IMR-90 (cell line): Measurements from ENCODE around the gene PRDM5. TPM values are rescaled to one million over a fixed set of nuclear protein-coding genes. Genes with fewer than 3 reads are reported as not detected.

Experiments
- ATAC-seq: fragments of 200-7000 bp; cut with Tn5 transposase; 2 replicates; pipeline ENCODE4 v1.9.1; 2020; ENCODE audit warnings: low read depth, mild to moderate bottlenecking, moderate library complexity
- BruUV-seq: library from RNA; stranded (reverse); fragments of 400-500 nt; replicated peaks from 2 replicates; lab custom pipeline; 2021; lab: Mats Ljungman, UMichigan
- CTCF ChIA-PET: fragments of 300-600 bp; formaldehyde crosslinking; extraction: SDS; loops from one replicate; lab custom pipeline; 2021; ENCODE audit warnings: antibody characterized with exemption; lab: Yijun Ruan, JAX
- POLR2A ChIA-PET: fragments of 300-600 bp; sonication (Branson Sonifier 250); formaldehyde crosslinking; loops from one replicate; lab custom pipeline; 2022; ENCODE audit warnings: antibody characterized with exemption; ENCODE audit not compliant: unreplicated experiment; lab: Charles Lee
- DNase-seq: peaks from one replicate; pipeline ENCODE4 v3.0.0; 2013
- H2AFZ ChIP-seq: replicated peaks from 2 replicates; pipeline ENCODE3; 2013; ENCODE audit warnings: low read length, mild to moderate bottlenecking; ENCODE audit not compliant: poor library complexity
- H2AK5ac ChIP-seq: 2 replicates; pipeline ENCODE4 v1.6.1; 2013; ENCODE audit warnings: low read depth, low read length, inconsistent platforms
- H2AK9ac ChIP-seq: replicated peaks from 2 replicates; pipeline ENCODE3; 2013; ENCODE audit warnings: mild to moderate bottlenecking, low read depth, low read length, moderate library complexity; ENCODE audit not compliant: poor library complexity
- H2BK120ac ChIP-seq: 2 replicates; pipeline ENCODE4 v1.6.1; 2013; ENCODE audit warnings: low read depth, low read length, inconsistent platforms
- H2BK15ac ChIP-seq: 3 replicates; pipeline ENCODE4 v1.6.1; 2013; ENCODE audit warnings: low read depth, low read length, inconsistent platforms
- H2BK20ac ChIP-seq: 2 replicates; pipeline ENCODE4 v1.6.1; 2013; ENCODE audit warnings: low read depth, mild to moderate bottlenecking, inconsistent platforms, low read length, moderate library complexity
- H2BK5ac ChIP-seq: 2 replicates; pipeline ENCODE4 v1.6.1; 2013; ENCODE audit warnings: mild to moderate bottlenecking, low read depth, low read length, inconsistent platforms; ENCODE audit not compliant: poor library complexity, severe bottlenecking
- H3K14ac ChIP-seq: replicated peaks from 2 replicates; pipeline ENCODE4 v1.6.1; 2013; ENCODE audit warnings: low read depth, low read length, inconsistent platforms
- H3K18ac ChIP-seq: 2 replicates; pipeline ENCODE4 v1.6.1; 2013; ENCODE audit warnings: low read depth, low read length, control low read depth
- H3K23ac ChIP-seq: 2 replicates; pipeline ENCODE4 v1.6.1; 2013; ENCODE audit warnings: low read depth, low read length, inconsistent platforms
- H3K27ac ChIP-seq: 2 replicates; pipeline ENCODE4 v1.5.1; 2013; ENCODE audit warnings: mild to moderate bottlenecking, control low read depth, low read length; ENCODE audit not compliant: insufficient read depth
- H3K27me3 ChIP-seq: 2 replicates; pipeline ENCODE4 v1.6.1; 2013; ENCODE audit warnings: low read length; ENCODE audit not compliant: control insufficient read depth, insufficient read depth
- H3K36me3 ChIP-seq: 2 replicates; pipeline ENCODE4 v1.6.1; 2013; ENCODE audit warnings: low read length, mixed read lengths; ENCODE audit not compliant: control insufficient read depth, insufficient read depth
- H3K4ac ChIP-seq: 2 replicates; pipeline ENCODE4 v1.6.1; 2013; ENCODE audit warnings: low read depth, low read length, inconsistent platforms
- H3K4me1 ChIP-seq: 2 replicates; pipeline ENCODE4 v1.6.1; 2013; ENCODE audit warnings: low read length, mixed read lengths; ENCODE audit not compliant: control insufficient read depth, insufficient read depth
- H3K4me2 ChIP-seq: 2 replicates; pipeline ENCODE4 v1.6.1; 2013; ENCODE audit warnings: low read depth, mild to moderate bottlenecking, control low read depth, low read length, moderate library complexity
- H3K4me3 ChIP-seq: 2 replicates; pipeline ENCODE4 v1.5.1; 2013; ENCODE audit warnings: low read depth, mild to moderate bottlenecking, control low read depth, low read length, moderate library complexity; ENCODE audit not compliant: insufficient read depth
- H3K56ac ChIP-seq: 2 replicates; pipeline ENCODE4 v1.6.1; 2013; ENCODE audit warnings: low read length, inconsistent platforms; ENCODE audit not compliant: insufficient read depth; ENCODE audit errors: extremely low read depth
- H3K79me1 ChIP-seq, 2 experiments: 2 replicates each; pipeline ENCODE4 v1.6.1; 2013; ENCODE audit warnings: low read length in 2 of 2, inconsistent platforms in 1 of 2, low read depth in 1 of 2
- H3K9ac ChIP-seq: 2 replicates; pipeline ENCODE4 v1.6.1; 2013; ENCODE audit warnings: low read depth, low read length, control low read depth
- H3K9me1 ChIP-seq: 2 replicates; pipeline ENCODE4 v1.6.1; 2013; ENCODE audit warnings: low read length, inconsistent platforms; ENCODE audit not compliant: insufficient read depth
- H3K9me3 ChIP-seq: 2 replicates; pipeline ENCODE4 v1.6.1; 2013; ENCODE audit warnings: low read length; ENCODE audit not compliant: control insufficient read depth, insufficient read depth
- H4K20me1 ChIP-seq: 2 replicates; pipeline ENCODE4 v1.6.1; 2013; ENCODE audit warnings: low read length, inconsistent platforms; ENCODE audit not compliant: insufficient read depth
- H4K5ac ChIP-seq: 2 replicates; pipeline ENCODE4 v1.6.1; 2013; ENCODE audit warnings: mild to moderate bottlenecking, low read depth, low read length, control low read depth
- H4K8ac ChIP-seq, 2 experiments: 2 replicates each; pipeline ENCODE4 v1.6.1; 2013; ENCODE audit warnings: low read depth in 2 of 2, low read length in 2 of 2, control low read depth in 1 of 2, inconsistent platforms in 1 of 2
- H4K91ac ChIP-seq: 2 replicates; pipeline ENCODE4 v1.6.1; 2013; ENCODE audit warnings: low read depth, low read length, inconsistent platforms; ENCODE audit not compliant: insufficient read depth
- FOS ChIP-seq: fragments of 150-350 bp; IDR thresholded peaks from 2 replicates; pipeline ENCODE4 v1.6.1; 2016; ENCODE audit warnings: low read depth, low read length
- MAFK ChIP-seq: IDR thresholded peaks from 2 replicates; pipeline ENCODE4 v1.6.1; 2012; ENCODE audit warnings: low read depth, low read length, improper control_type of control experiment
- MAZ ChIP-seq: IDR thresholded peaks from 2 replicates; pipeline ENCODE4 v1.6.1; 2012; ENCODE audit warnings: low read depth, mild to moderate bottlenecking, low read length, improper control_type of control experiment, moderate library complexity, borderline replicate concordance
- MXI1 ChIP-seq: IDR thresholded peaks from 2 replicates; pipeline ENCODE4 v1.6.1; 2012; ENCODE audit warnings: low read depth, mild to moderate bottlenecking, low read length, moderate library complexity, borderline replicate concordance
- NFE2L2 ChIP-seq: fragments of 150-350 bp; IDR thresholded peaks from 2 replicates; pipeline ENCODE4 v1.6.1; 2016; ENCODE audit warnings: low read depth, mild to moderate bottlenecking, low read length
- POLR2A ChIP-seq: IDR thresholded peaks from 2 replicates; pipeline ENCODE4 v1.6.1; 2012; ENCODE audit warnings: mild to moderate bottlenecking, low read depth, low read length
- RAD21 ChIP-seq: IDR thresholded peaks from 2 replicates; pipeline ENCODE4 v1.6.1; 2012; ENCODE audit warnings: low read length, improper control_type of control experiment
- WGBS, 2 experiments: methylation state at CpG; one replicate each; pipeline versions ENCODE4 v1.1.5 to v1.1.7; 2013; ENCODE audit warnings: missing lambda C conversion rate in 2 of 2; ENCODE audit not compliant: insufficient read length in 1 of 2; ENCODE audit errors: extremely low coverage in 2 of 2; 5-methylcytosine and 5-hydroxymethylcytosine counted together
- dilution Hi-C: fragments of 300-500 bp; cut with HindIII; formaldehyde crosslinking; loops from one replicate; pipeline ENCODE4 v1.14.3; 2018; ENCODE audit warnings: low sequenced_read_pairs; ENCODE audit not compliant: unreplicated experiment
- in situ Hi-C: fragments of 300-500 bp; cut with MboI; formaldehyde crosslinking; loops from 3 replicates; pipeline ENCODE4 v1.14.3; 2019; ENCODE audit warnings: low sequenced_read_pairs, inconsistent platforms, mixed read lengths
- intact Hi-C: fragments of 100-400 bp; cut with micrococcal nuclease; formaldehyde crosslinking; loops from 2 replicates; pipeline ENCODE4 v1.10.0; 2022
- polyA plus RNA-seq, 3 experiments: library from polyadenylated mRNA; depleted of rRNA; stranded (reverse); fragments of >200 nt; gene quantifications; 2 replicates each; pipeline ENCODE4 v1.2.3, GENCODE V29; 2012; ENCODE audit warnings: low replicate concordance in 1 of 3
- total RNA-seq: library from RNA; depleted of rRNA; stranded (reverse); fragments of >200 nt; gene quantifications from 2 replicates; pipeline ENCODE4 v1.2.3, GENCODE V29; 2012
- TF ChIP-seq, protein P1 (sequence below): conservative IDR thresholded peaks from 2 replicates; pipeline ENCODE4 v1.5.1; 2012; ENCODE audit warnings: mild to moderate bottlenecking, low read depth, low read length, improper control_type of control experiment

The PRDM5 gene
- total and polyA plus RNA-seq, 2 of the 4 experiments (the other 2 are of a cell fraction), result 4.1 to 10.8 TPM

DNA sequence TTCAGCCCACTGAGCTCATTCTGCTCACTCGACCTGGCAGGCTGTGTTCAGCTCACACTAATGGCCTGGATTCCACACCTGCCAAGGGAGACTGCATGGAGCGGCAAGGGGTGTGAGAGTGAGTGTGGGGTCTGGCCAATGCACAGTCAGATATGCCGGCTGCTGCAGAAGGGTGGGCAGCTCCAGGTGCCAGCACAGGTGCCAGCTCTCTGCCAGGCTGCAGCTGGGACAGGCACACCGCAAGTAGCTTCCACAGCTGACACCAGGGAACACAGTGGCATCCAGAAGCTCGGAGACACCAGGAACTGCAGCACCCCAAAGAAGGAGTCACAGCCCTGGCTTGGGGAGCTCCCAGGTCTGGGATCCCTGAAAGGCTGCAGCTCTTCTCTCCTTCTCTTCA lies 83.7 kb downstream of the PRDM5 start:
- Histone ChIP-seq H3K4me2 (no peak overlapping the region), H3K56ac (no peak overlapping the region), H2AFZ (no peak overlapping the region), H3K14ac (no peak overlapping the region), H3K4me1 (peaks cover 3% of the 10 kb centered on the region), H3K79me1 (peaks cover 0 to 5% of the 10 kb centered on the region in 2 experiments; a peak in 1 of 4 replicates), H3K9me1 (0 out of 2 replicates have a peak, but pooled peaks cover 3% of the 10 kb centered on the region), H2BK120ac (no peak overlapping the region), H2AK5ac (no peak overlapping the region), H4K5ac (no peak overlapping the region), H2BK5ac (no peak overlapping the region), H3K23ac (no peak overlapping the region), H4K91ac (no peak overlapping the region), H4K20me1 (no peaks in the 10 kb centered on the region), H3K18ac (no peak overlapping the region), H3K27ac (no peak overlapping the region), H2AK9ac (no peak overlapping the region), H2BK15ac (no peak overlapping the region), H3K4ac (no peak overlapping the region), H3K9ac (no peak overlapping the region), H3K27me3 (no peaks in the 10 kb centered on the region), H2BK20ac (no peak overlapping the region), H4K8ac (no peak overlapping the region), H3K4me3 (no peak overlapping the region), H3K9me3 (no peaks in the 10 kb centered on the region; the same call in 1 of the 2 replicates), H3K36me3 (no peaks in the 10 kb centered on the region)
- in situ Hi-C loops, result no loop called here
- TF ChIP-seq FOS (no peak), RAD21 (no peak), POLR2A (no peak), MAFK (no peak), MXI1 (no peak), MAZ (no peak), NFE2L2 (no peak)
- TF ChIP-seq, protein P1, sequence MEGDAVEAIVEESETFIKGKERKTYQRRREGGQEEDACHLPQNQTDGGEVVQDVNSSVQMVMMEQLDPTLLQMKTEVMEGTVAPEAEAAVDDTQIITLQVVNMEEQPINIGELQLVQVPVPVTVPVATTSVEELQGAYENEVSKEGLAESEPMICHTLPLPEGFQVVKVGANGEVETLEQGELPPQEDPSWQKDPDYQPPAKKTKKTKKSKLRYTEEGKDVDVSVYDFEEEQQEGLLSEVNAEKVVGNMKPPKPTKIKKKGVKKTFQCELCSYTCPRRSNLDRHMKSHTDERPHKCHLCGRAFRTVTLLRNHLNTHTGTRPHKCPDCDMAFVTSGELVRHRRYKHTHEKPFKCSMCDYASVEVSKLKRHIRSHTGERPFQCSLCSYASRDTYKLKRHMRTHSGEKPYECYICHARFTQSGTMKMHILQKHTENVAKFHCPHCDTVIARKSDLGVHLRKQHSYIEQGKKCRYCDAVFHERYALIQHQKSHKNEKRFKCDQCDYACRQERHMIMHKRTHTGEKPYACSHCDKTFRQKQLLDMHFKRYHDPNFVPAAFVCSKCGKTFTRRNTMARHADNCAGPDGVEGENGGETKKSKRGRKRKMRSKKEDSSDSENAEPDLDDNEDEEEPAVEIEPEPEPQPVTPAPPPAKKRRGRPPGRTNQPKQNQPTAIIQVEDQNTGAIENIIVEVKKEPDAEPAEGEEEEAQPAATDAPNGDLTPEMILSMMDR, result no peak
- intact Hi-C loops, result no loop called here
- no TSS peak for BruUV-seq
- ATAC-seq (no peak), DNase-seq (no peak)
- ChIA-PET CTCF (no interaction called here), POLR2A (no interaction called here)
- dilution Hi-C loops, result no loop called here
- WGBS, 2 experiments, result 97% methylated on average over 3 of the region's 5 CpGs; no CpG with 5 or more reads in 1 of the 2 experiments
